ENCODE results near the gene AHCY.
"Not testable (repeated sequence)": the region's sequence is repeated elsewhere in the genome, so short reads cannot be mapped to it uniquely, and the experiment has no call there.

The AHCY gene

DNA sequence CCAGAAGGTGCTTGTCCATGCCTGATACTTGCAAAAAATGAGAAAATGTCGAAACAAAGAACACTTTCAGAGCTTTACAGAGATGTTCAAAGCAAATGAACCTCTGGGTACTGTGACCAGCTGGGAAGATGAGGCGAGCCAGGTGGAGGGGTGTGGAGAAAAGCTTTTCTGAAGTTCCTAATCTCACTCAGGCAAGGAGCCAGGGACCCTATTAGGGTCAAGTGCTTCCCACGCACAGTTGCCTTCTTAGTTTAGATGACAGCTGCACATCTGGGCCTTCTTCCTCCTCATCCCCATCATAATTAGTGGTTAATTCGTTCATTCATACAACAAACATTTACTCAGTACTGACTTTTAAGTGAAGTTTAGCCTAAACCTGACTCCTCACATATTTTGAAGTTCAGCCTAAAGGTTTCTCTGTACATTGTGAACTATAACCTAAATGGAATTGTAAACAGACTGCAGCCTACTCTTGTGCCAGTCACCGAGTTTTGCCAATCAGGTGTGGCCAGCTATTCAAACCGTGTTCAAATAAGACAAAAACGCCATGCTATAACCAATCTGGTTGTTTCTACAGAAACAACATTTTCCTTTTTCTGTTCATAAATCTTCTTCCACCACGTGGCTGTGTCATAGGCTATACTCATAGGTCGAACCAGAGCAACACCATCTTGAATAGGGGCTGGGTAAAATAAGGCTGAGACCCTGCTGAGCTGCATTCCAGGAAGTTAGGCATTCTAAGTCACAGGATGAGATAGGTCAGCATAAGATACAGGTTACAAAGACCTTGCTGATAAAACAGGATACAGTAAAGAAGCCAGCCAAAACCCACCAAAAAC lies 19.3 kb upstream of the AHCY start:
- no peak for DNase-seq

DNA sequence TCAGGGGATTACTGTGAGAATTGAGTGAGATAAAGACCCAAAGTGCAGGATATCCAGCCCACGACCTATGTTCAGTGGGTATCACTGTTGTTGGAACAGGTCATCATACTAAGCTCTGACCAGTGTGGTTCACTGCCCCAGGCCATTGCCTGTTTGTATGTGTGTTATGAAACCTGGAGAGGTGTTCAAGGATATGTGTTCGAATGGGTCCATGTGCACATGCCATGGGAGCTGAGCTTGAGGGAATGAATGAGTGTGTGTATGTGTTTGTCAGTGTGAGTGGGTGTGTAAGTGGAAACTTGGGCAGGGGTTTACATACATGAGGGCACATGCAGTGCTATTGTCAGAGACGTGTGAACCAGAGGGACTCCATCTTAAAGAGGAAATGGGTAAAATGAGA lies 17.7 kb upstream of the AHCY start:
- DNase-seq: no peak

DNA sequence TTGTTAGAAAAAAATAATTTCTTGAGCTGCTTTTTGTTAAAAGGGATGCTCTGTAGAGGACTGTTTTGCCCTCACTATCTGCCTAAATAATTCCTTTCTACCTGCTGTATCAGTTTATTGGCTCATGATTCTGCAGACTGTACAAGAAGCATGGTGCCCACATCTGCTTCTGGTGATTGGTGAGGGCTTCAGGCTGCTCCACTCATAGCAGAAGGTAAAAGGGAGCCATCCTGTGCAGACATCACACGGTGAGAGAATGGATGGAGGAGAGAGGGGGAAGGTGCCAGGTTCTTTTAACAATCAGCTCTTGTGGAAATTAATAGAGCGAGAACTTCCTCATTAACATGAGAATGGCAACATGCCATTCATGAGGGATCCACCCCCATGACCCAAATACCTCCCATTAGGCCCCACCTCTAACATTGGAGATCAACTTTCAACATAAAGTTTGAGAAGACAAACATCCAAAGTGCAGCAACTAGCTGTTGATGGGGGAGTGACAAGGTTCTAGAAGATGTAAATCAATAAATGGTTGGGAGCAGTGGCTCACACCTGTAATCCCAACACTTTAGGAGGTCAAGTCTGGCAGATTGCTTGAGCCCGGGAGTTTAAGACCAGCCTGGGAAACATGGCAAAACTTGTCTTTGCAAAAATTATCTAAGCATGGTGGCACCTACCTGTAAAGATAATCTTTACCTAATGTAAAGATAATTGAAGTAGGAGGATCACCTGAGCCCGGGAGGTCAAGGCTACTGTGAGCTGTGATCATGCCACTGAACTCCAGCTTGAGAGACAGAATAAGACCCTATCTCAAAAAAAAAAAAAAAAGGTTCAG lies 15.7 kb upstream of the AHCY start:
- no peak for DNase-seq

DNA sequence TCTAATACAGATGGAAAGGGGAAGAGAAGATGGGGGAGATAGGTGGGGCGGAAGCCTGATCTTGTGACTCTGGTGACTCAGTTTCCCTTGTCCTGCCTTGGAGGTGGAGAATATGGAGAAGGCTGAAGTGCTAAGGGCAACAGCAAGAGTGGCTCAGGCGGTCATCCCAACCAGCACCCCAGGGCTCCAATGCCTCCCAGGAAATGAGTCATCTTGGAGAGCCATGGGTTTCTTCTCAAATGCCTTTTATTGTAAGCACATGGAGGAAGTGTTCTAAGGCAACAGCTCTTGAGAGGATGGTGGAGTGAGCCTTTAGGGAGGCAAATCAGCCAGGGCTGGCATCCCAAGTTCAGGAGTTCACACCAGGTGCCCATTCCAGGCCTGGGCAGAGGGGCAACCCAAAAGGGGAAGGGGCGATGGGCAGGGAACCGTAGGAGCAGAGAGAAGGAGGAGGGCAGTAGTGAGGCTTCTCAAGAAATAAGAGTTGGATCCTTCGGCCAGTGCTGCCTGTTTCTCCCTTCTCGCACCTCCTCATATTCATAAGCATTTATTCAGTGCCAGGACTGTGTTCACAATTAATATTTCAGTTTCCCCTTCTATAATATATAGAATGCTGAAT lies 13.2 kb upstream of the AHCY start:
- DNase-seq: no peak

DNA sequence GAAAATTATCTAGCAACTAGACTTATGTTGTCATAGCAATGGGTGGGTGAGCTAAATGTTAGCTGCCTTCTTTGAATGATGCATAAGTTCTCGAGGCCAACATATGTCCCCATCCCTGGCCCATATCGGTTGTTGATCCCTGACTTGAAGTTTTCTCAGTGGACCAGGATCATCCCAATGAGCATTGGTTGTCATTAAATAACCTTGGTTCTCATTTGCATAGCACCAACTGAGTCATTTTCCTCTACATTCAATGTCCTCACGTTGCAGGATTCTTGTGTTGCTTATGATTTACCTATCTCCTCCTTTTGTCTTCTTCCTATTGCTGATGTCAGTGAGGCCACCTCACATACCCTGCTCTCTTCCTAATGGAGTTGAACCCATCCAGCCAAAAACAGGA lies 12.1 kb upstream of the AHCY start:
- DNase-seq: no peak

DNA sequence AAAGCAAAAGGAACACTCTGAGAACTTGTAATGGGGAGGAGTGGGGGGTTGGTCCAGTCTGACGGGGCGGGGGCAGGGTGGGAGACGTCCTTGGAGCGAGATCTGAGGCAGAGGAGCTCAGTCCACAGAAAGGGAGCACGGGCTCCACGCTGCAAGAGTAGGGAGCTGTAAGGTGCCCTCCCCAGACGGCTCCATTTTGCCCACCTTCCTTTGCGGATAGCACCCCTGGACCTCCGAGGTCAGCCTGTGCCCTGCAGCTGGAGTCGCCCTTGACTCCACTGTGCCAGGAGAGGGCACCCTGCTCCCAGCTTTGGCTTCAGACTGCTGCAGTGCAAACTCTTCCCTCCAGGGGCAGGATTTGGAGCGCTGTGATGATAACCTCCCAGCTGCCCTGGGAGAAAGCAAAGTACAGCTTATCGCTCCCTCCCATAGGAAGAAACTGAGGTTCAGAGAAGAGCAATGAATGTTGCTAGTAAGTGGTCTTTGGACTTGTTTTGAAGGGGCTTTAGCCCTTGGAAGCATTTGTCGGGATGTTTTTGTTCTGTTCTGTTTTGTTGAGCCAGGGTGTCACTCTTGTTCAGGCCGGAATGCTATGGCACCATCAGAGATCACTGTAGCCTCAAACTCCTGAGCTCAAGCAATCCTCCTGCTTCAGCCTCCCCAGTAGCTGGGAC lies 9.5 kb upstream of the AHCY start:
- DNase-seq: peak; percentile 95

DNA sequence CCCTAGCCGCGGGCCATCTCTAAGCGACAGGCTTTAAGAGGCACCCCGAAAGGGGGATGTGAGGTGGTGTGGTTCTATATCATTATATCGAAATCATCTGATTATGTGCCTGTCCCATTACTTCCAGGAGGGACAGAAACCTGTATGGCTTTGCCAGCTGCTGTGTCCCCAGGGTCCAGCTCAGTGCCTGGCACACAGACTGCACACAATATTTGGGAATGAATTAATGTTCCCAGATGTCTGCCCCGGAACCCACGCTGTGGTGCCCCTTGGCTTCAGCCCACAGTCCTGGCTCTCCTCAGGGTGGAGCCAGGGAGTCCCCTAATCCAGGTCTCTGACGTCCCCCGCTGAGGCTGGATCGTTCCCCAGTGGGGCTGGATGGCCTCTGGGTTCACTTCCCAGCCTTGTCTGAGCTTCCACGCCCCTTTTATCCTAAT lies 8.9 kb upstream of the AHCY start:
- no peak for DNase-seq

DNA sequence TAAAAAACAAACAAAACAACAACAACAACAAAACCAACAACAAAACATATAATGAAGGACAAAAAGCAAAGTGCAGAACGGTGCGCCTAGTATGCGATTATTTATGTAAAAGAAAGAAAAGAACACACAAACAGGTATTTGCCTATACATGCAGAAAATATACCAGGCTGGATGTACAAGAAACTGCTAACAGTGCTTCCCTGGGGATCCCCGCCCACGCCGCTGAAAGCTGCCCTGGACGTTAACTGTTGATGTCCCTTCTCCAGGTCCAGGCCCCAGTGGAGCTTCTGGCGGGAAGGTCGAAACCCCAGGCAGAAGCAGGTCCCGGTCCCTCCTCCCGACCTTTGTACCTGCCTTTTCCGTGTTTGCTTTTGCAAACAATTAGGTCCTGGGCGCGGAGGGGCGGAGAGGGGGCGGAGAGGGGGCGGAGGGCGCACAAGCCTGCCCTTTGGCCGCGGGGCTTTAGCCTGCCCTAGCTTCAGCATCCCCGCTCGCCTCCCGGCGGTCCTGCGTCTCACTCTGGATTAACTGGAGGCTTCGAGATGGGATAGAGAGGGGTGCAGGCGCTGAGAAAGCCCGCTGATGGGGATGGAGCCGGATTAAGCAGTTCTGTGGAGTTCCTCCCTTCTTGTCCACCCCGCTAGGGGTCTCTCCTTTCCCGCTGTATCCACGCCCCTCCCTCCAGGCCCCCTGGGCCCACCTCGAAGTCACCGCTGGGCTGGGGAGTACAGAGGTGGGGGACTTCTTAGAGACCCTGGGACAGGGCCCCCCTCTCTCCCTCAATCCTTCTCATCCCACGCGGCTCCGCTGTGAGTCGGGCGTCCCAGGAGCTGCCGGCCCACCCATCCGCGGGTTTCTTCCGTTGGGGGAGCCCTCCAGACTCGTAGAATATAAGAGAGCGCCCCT lies 8.2 kb upstream of the AHCY start:
- peak; percentile 84 for DNase-seq

DNA sequence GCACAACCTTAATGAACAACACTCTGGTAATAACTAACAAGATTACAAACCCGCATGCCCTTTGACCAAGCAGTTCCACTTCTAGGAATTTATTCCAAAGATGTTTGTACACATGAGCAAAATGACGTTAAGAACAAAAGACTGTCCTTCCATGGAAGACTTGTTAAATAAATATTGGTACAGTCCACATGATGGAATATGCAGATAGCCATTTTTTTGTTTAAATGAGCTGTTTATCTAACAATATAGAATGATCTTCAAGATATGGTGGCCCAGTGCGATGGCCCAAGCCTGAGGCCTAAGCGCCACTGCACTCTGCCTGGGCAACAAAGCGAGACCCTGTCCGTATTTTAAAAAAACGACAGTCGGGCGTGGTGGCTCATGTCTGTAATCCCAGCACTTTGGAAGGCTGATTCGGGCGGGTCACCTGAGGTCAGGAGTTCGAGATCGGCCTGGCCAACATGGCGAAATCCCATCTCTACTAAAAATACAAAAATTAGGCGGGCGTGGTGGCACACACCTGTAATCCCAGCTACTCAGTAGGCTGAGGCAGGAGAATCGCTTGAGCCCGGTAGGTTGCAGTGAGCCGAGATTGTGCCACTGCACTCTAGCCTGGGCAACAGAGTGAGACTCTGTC lies 7.4 kb upstream of the AHCY start:
- DNase-seq: no peak

DNA sequence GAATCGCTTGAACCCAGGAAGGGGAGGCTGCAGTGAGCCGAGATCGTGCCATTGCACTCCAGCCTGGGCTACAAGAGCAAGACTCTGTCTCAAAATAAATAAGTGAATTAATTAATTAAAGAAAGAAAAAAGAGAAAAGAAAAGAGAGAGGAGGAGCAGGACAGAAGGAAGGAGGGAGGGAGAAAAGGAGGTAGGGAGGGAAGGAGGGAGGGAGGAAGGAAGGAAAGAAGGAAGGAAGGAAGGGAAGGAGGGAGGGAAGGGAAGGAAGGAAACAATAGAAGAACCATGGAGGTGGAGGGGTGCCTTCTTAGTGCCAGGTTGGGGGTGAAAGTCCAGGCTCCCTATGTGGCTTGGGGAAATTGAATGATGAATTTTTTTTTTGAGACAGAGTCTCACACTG lies 6.5 kb upstream of the AHCY start:
- DNase-seq: no peak

DNA sequence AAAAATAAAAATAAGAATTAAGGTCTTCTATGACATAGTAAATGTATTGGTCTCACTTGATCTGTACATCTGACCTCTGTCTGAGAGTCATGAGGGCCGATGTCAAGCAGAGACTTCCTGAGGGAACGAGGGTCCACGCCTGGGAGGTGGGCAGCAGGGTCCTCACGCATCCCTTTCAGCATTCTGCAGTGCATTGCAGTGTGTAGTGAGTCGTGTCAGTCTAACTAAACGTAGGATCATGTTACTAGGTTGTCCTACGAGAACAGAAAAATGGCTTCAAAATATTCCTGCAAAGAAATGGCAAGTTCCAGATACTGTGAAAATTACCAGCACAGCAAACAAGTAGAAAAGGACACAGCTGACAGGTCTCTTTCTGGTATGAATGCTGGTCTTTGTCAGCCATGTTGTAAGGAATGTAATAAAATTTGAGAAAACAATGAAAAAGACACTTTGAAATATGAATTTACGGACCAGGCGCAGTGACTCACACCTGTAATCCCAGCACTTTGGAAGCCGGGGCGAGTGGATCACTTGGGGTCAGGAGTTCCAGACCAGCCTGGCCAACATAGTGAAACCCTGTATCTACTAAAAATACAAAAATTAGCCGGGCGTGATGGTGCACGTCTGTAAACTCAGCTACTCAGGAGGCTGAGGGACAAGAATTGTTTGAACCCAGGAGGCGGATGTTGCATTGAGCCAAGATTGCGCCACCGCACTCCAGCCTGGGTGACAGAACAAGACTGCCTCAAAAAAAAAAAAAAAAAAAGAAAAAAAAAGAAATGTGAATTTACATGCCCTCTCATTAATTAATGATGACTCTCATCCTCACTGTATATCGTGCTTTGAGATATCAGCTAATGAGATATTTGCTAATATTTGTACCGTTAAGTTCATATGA lies 2.4 kb upstream of the AHCY start:
- DNase-seq: no peak

DNA sequence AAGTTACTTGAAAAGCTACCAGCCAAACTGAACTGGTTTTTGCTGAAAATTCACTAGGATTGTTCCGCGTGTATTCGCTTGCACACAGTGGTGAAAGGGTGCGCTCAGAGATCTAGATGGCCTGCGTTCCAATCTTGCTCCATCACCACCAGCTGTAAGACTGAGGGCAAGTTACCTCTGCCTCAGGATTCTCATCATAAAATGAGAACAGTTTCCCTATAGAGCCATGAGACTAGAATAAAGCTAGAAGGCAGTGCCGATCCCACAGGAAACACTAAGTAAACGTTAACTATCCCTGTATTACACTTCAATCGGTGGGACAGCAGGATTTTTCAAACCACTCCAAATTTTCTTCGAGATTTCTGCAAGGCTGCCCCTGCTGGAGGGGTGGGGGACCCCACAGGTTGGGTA lies 838 bp downstream of the AHCY start:
- DNase-seq: no peak

DNA sequence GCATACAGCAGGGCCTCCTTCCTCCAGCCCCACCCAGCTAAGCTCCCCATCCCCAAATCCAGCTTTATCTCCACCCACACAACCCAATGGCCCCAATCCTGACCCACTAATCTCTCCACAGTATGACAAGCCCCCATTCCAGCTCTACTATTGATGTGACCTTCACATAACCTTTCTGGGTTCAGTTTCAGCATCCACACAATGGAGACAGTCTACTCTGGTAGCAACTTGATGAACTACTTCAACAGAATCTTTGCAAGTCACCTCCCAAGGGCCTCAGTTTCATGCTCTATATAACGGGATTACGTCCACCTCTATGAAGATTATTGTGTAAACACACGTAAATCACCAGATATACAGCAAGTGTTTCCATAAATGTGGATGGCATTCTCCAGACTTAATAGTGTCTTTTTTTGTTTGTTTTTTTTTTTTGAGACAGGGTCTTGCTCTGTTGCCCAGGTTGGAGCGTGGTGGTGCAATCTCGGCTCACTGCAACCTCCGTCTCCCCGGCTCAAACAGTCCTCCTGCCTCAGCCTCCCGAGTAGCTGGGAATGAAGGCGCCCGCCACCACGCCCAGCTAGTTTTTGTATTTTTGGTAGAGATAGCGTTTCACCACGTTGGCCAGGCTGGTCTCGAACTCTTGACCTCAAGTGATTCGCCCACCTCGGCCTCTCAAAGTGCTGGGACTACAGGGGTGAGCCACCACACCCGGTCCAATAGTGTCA lies 1.4 kb downstream of the AHCY start:
- DNase-seq: no peak

DNA sequence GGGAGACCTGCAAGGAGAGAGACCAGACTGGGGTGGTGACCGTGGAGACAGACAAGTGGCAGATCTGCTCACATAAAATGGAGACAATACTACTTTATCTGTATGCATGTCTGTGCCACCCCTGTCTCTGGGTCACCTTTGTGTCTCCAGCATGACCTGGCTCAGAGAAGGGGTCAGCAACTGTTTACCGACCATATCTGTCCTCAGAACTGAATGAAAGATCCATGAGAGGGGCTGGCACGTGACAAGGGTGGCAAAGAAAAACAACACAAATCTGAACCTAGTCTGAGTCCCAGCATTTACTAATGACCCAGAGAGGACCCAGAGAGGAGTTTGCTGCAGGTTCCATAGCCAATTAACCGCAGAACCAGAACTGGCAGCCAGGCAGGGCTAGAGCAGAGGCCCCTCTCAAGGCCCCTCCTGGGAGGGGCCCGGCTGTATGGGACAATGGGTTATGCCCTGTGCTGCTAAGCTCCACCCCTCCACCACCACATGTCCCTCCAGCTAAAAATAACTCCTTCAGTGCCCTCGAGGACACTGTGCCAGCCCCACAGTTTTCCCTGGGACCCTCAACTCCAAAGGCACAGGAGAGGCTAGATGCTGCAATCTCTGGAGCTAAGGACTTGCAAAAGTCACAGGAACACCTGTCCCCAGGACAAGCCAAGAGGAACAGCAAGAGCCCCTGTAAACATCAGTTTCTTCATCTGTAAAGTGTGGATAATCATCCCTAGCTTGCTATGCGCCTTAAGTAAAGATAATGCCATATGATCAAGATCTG lies 2.2 kb downstream of the AHCY start:
- DNase-seq: no peak

DNA sequence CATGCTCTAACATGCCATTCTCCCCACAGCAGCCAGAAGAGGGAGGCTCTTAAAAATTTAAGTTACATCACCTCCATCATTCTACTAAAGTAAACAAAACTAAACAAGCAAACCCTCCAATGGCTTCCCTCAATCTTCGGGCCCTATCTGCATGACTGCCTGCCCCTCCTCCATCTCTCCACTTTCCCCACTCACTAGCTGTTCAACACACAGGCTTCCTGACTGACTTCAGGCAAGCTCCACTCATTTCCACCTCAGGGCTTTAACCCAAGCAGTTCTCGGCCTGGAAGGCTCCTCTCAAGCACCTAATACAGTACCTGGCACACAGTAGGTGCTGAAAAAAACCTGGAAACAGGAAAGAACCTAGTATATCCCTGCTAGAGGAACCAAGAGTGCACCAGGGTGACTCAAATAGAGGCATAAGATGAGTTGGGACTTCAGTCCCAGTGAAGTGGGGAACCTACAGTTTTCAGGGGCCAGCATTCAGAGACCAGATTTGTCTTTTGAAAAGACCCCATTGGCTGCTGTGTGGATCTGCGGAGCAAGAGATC lies 2.8 kb downstream of the AHCY start:
- no peak for DNase-seq

DNA sequence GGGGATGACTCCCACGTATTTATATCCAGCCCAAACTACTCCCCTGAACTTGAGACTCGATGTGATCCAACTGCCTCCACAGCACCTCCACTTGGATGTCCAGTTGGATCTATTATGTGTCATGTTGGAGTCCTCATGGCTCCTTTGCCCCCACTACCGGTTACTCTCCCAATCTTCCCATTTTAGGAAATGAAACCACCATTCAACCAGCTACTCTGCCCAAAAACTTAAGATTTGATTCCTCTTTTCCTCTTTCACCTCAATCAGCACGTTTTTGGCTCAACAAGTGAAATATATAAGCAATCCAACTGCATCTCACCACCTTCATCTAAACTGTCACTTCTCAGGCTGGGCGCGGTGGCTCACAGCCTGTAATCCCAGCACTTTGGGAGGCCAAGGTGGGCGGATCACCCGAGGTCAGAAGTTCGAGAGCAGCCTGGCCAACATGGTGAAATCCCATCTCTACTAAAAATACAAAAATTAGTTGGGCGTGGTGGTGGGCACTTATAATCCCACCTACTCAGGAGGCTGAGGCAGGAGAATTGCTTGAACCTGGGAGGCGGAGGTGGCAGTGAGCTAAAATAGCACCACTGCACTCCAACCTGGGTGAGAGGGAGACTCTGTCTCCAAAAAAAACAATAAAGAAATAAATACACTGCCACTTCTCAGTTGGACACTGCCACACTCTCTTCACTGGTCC lies 3.4 kb downstream of the AHCY start:
- DNase-seq: no peak

DNA sequence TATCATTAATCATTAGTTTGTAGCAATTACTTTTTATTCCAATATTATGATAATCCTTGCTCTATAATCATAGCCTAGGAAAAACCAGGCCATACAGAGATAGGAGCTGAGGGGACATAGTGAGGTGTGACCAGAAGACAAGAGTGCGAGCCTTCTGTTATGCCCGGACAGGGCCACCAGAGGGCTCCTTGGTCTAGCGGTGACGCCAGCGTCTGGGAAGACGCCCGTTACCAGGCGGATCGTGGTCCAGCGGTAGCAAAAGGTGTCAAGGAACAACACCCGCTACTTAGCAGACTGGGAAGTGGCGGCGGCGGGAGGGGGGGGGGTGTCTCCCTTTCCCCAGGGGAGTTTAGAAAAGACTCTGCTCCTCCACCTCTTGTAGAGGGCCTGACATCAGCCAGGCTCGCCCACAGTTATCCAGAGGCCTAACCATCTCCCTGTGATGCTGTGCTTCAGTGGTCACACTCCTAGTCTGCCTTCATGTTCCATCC lies 4.8 kb downstream of the AHCY start:
- DNase-seq: not testable (repeated sequence)

DNA sequence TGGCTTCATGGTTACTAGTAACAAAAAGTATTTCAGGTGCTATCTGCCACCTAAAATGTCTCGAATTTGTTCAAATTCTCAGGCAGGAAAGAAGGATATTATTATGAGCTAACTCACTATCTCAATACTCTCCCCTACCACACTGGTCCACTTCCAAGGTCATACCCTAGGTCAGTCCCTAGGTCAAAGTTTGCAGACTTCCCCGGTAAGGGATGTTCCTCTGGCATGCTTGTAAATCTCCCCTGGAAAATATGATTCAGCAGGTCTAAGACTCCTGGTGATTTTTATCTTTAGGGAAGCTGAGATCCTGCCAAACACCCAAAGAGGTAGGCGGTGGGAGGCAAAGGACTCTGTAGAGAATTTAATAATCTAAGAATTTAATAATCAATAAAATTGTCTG lies 6.7 kb downstream of the AHCY start:
- DNase-seq: no peak
